ENCODE measurements around the gene CD22. TPM values are rescaled to one million over a fixed set of nuclear protein-coding genes. Genes with fewer than 3 reads are reported as not detected.
A peak's percentile ranks its signal among the peaks of the same experiment; 100 is the strongest.

CD22 gene
- total and polyA plus RNA-seq, 2 of the 13 experiments (the other 11 are each of a cell fraction or from before 2014, with no cell fraction given), result 0.71 to 1.7 TPM

DNA sequence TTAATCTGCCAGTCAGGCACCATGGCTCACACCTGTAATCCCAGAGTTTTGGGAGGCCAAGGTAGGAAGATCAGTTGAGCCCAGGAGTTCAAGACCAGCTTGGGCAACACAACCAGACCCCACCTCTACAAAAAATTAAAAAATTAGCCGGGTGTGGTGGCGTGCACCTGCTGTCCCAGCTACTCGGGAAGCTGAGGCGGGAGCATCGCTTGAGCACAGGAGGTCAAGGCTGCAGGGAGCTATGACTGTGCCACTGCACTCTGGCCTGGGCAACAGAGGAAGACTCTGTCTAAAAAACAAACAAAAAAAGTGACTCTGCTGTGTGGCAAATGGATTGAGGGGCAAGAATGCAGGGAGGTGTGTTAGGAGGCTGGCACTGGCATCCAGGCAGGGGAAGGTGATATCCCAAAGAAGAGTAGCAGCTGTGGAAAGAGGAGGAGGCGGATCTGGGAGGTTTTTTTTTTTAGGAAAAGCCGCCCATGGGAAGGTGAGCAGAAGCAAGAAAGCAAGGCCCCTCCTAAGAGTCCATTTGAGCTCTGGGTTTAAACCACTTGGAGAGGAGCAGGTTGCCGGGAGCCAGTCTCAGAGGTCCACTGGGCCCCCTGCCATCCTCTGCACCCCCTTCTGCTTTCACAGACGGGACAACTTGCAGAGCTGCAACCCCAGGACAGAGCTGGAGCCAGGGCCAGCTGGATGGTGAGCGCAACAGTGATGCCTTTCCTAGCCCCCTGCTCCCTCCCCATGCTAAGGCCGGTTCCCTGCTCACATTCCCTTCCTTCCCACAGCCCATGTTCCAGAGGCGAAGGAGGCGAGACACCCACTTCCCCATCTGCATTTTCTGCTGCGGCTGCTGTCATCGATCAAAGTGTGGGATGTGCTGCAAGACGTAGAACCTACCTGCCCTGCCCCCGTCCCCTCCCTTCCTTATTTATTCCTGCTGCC is 44.6 kb upstream of the CD22 start (continued):
- TF ChIP-seq, protein P1, sequence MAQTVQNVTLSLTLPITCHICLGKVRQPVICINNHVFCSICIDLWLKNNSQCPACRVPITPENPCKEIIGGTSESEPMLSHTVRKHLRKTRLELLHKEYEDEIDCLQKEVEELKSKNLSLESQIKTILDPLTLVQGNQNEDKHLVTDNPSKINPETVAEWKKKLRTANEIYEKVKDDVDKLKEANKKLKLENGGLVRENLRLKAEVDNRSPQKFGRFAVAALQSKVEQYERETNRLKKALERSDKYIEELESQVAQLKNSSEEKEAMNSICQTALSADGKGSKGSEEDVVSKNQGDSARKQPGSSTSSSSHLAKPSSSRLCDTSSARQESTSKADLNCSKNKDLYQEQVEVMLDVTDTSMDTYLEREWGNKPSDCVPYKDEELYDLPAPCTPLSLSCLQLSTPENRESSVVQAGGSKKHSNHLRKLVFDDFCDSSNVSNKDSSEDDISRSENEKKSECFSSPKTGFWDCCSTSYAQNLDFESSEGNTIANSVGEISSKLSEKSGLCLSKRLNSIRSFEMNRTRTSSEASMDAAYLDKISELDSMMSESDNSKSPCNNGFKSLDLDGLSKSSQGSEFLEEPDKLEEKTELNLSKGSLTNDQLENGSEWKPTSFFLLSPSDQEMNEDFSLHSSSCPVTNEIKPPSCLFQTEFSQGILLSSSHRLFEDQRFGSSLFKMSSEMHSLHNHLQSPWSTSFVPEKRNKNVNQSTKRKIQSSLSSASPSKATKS (CRISPR knock-in tag; IDR thresholded peaks at IDR 0.05), result no peak
- TF ChIP-seq, protein P2, sequence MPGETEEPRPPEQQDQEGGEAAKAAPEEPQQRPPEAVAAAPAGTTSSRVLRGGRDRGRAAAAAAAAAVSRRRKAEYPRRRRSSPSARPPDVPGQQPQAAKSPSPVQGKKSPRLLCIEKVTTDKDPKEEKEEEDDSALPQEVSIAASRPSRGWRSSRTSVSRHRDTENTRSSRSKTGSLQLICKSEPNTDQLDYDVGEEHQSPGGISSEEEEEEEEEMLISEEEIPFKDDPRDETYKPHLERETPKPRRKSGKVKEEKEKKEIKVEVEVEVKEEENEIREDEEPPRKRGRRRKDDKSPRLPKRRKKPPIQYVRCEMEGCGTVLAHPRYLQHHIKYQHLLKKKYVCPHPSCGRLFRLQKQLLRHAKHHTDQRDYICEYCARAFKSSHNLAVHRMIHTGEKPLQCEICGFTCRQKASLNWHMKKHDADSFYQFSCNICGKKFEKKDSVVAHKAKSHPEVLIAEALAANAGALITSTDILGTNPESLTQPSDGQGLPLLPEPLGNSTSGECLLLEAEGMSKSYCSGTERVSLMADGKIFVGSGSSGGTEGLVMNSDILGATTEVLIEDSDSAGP (CRISPR knock-in tag; IDR thresholded peaks at IDR 0.05; ENCODE audit: borderline replicate concordance), result peak; percentile 20; the same call in 1 of the 2 replicates
- TF ChIP-seq, protein P3, sequence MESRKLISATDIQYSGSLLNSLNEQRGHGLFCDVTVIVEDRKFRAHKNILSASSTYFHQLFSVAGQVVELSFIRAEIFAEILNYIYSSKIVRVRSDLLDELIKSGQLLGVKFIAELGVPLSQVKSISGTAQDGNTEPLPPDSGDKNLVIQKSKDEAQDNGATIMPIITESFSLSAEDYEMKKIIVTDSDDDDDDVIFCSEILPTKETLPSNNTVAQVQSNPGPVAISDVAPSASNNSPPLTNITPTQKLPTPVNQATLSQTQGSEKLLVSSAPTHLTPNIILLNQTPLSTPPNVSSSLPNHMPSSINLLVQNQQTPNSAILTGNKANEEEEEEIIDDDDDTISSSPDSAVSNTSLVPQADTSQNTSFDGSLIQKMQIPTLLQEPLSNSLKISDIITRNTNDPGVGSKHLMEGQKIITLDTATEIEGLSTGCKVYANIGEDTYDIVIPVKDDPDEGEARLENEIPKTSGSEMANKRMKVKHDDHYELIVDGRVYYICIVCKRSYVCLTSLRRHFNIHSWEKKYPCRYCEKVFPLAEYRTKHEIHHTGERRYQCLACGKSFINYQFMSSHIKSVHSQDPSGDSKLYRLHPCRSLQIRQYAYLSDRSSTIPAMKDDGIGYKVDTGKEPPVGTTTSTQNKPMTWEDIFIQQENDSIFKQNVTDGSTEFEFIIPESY (CRISPR knock-in tag; IDR thresholded peaks at IDR 0.05), result peak; percentile 63
- peak; percentile 97 for TF ChIP-seq ZFP90 (CRISPR knock-in tag; IDR thresholded peaks at IDR 0.05; ENCODE audit: borderline replicate concordance)
- TF ChIP-seq NR2F2 (IDR thresholded peaks at IDR 0.05; ENCODE audit: borderline replicate concordance, low read depth), result no peak
- 0 out of 2 replicates have a peak, but pooled peaks have one; percentile 26 for TF ChIP-seq ZBTB38 (CRISPR knock-in tag; IDR thresholded peaks at IDR 0.05)
- peak; percentile 57; the same call in 1 of the 2 replicates for TF ChIP-seq CHD4 (IDR thresholded peaks at IDR 0.05; ENCODE audit: borderline replicate concordance, low read length)

Data from HepG2 (cell line).